Spleen (tissue), 13 donors: Measurements from ENCODE around the gene SPINT2. TPM values are rescaled to one million over a fixed set of nuclear protein-coding genes. Genes with fewer than 3 reads are reported as not detected.

Experiments used
- DNase-seq: peaks from one replicate; pipeline ENCODE4 v3.0.0-alpha.2; 2020
- H3K27ac ChIP-seq, 8 donors: fragments of 200-600 bp; sonication (generic) in 7 of 8; 1 replicate in 4 of 8; 2 replicates in 4 of 8; pipeline versions ENCODE4 v1.5.0 to v1.8.0; 2016 to 2021; ENCODE audit warnings: inconsistent platforms in 4 of 8, mild to moderate bottlenecking in 4 of 8, moderate library complexity in 1 of 8
- H3K27me3 ChIP-seq, 7 donors: fragments of 200-600 bp; sonication (generic) in 6 of 7; replicated peaks in 1 of 7; 1 replicate in 4 of 7; 2 replicates in 3 of 7; pipeline versions ENCODE4 v1.5.0 to v1.8.0; 2016 to 2021; ENCODE audit warnings: inconsistent platforms in 3 of 7, mild to moderate bottlenecking in 1 of 7
- H3K36me3 ChIP-seq, 6 donors: fragments of 200-600 bp; sonication (generic) in 5 of 6; 1 replicate in 4 of 6; 2 replicates in 2 of 6; pipeline versions ENCODE4 v1.5.0 to v1.8.0; 2016 to 2021; ENCODE audit warnings: inconsistent platforms in 2 of 6
- H3K4me1 ChIP-seq, 6 donors: fragments of 200-600 bp; sonication (generic) in 5 of 6; 1 replicate in 3 of 6; 2 replicates in 3 of 6; pipeline versions ENCODE4 v1.5.0 to v1.8.0; 2016 to 2021; ENCODE audit warnings: inconsistent platforms in 3 of 6
- H3K4me3 ChIP-seq, 8 donors: fragments of 200-600 bp; sonication (generic) in 7 of 8; 1 replicate in 4 of 8; 2 replicates in 4 of 8; pipeline versions ENCODE4 v1.5.0 to v1.8.0; 2016 to 2021; ENCODE audit warnings: inconsistent platforms in 4 of 8, mild to moderate bottlenecking in 4 of 8, moderate library complexity in 2 of 8
- H3K9me3 ChIP-seq, 8 donors: fragments of 200-600 bp; sonication (generic) in 7 of 8; 1 replicate in 4 of 8; 2 replicates in 4 of 8; pipeline versions ENCODE4 v1.5.0 to v1.8.0; 2016 to 2021; ENCODE audit warnings: inconsistent platforms in 4 of 8
- CTCF ChIP-seq, 11 experiments: fragments of 200-600 bp in 7 of 11; fragments of 450-650 bp in 4 of 11; sonication (generic) in 4 of 11; IDR thresholded peaks in 8 of 11; conservative IDR thresholded peaks in 3 of 11; 1 replicate in 7 of 11; 2 replicates in 4 of 11; pipeline versions ENCODE4 v1.4.0 to v1.8.0; 2016 to 2021; ENCODE audit warnings: antibody characterized with exemption in 11 of 11, inconsistent platforms in 4 of 11, mild to moderate bottlenecking in 1 of 11
- POLR2A ChIP-seq, 3 donors: fragments of 450-650 bp; IDR thresholded peaks; one replicate each; pipeline ENCODE4 v1.5.1; 2017; ENCODE audit warnings: antibody characterized with exemption in 3 of 3, mild to moderate bottlenecking in 1 of 3
- POLR2AphosphoS5 ChIP-seq, 3 donors: sonication (generic); formaldehyde crosslinking; IDR thresholded peaks; one replicate each; pipeline ENCODE4 v1.5.1; 2017; ENCODE audit warnings: antibody characterized with exemption in 3 of 3
- WGBS, 5 donors: extraction: QIAGEN DNeasy Blood & Tissue Kit in 3 of 5; methylation state at CpG; one replicate each; pipeline versions ENCODE4 v1.1.5 to v1.1.7; 2013 to 2018; 5-methylcytosine and 5-hydroxymethylcytosine counted together
- intact Hi-C: fragments of 100-400 bp; cut with DNase I; formaldehyde crosslinking; loops from one replicate; pipeline ENCODE4 v1.15.0; 2023; ENCODE audit warnings: low total_unique reads
- long read RNA-seq, 2 donors: transcript quantifications; one replicate each; lab custom pipeline, GENCODE V29; 2026
- polyA plus RNA-seq, 3 donors: library from polyadenylated mRNA; stranded (reverse); fragments of 200-250 nt; gene quantifications; one replicate each; pipeline ENCODE4 v1.2.1, GENCODE V29; 2013
- total RNA-seq, 7 donors: library from RNA; depleted of rRNA in 3 of 7; stranded (reverse); fragments of >200 nt in 3 of 7; fragmentation: NEBNext Ultra II Directional in 4 of 7; extraction: Animal tissue kit (Norgen Biotek cat#: 25700) in 4 of 7; gene quantifications; one replicate each; pipeline versions ENCODE4 v1.1.0 to v1.2.1, GENCODE V29; 2016 to 2021
- donor health status: healthy with polysubstance abuse.
- donor health status: DM: no; HTN: no; CAD: no; lungs with moderate emphysema.
- donor health status: DM: no; HTN: no; CAD: no.
- donor health status: Bipolar disorder and iron deficiency.
- donor health status: healthy.
- donor health status: DM: no; HTN: no; CAD: no.
- donor health status: DM: yes; HTN: yes; CAD: no.

The SPINT2 gene
- total RNA-seq: 10 to 100 TPM; 41.2 to 87.8 (median 59.5) TPM
- 10 to 100 TPM; 63.2 to 82.9 (median 65.6) TPM for polyA plus RNA-seq
- long read RNA-seq, donor 1, transcript SPINT2-201 (7 exons, 1,802 nt): major isoform, 33 of 33 reads
- long read RNA-seq, donor 1, partial matches to known transcripts: 0 of 33 reads
- long read RNA-seq, donor 1, other reads (novel, unspliced or antisense): 0 of 33 reads
- long read RNA-seq, donor 2, transcript SPINT2-201 (7 exons, 1,802 nt): major isoform, 46 of 70 reads
- long read RNA-seq, donor 2, partial matches to known transcripts: 21 of 70 reads
- long read RNA-seq, donor 2, other reads (novel, unspliced or antisense): 0 of 70 reads

- WGBS, 5 donors: 4 to 40% (median 5%) methylated on average over 19 to 78 of the region's 78 CpGs
- Histone ChIP-seq H3K9me3 (no peaks in the 10 kb centered on the region), H3K27ac (peak within 1 kb of the TSS; percentile 81 to 90 (median 88)), H3K4me3 (peak within 1 kb of the TSS; percentile 41 to 77 (median 70)), H3K36me3 (no peaks in the 10 kb centered on the region), H3K27me3 (peaks cover 0 to 12% (median 0%) of the 10 kb centered on the region in 7 donors), H3K4me1 (peaks cover 0 to 60% (median 41%) of the 10 kb centered on the region in 6 donors)
- peak; percentile 93 for DNase-seq
- intact Hi-C loops: no loop called here
- peak; percentile 70 to 85 (median 83) for TF ChIP-seq POLR2AphosphoS5 (IDR thresholded peaks at IDR 0.05)
- peak in 1 of 11 experiments; percentile 5 for TF ChIP-seq CTCF (IDR thresholded peaks at IDR 0.05 in 8 of 11, conservative IDR thresholded peaks at IDR 0.05 in 3 of 11)
- TF ChIP-seq POLR2A (IDR thresholded peaks at IDR 0.05): no peak
Observed at GRCh38 chr19:38264486-38265212, at the start of gene SPINT2. Gene SPINT2 (plus strand): TSS chr19:38264573. CDS start chr19:38264893, 320 bp downstream.

GRCh38 chr19:38216785-38217641, 47.4 kb upstream of the SPINT2 start:
- TF ChIP-seq CTCF (IDR thresholded peaks at IDR 0.05 in 8 of 11, conservative IDR thresholded peaks at IDR 0.05 in 3 of 11) (no peak), POLR2AphosphoS5 (IDR thresholded peaks at IDR 0.05) (no peak), POLR2A (IDR thresholded peaks at IDR 0.05) (no peak)
- Histone ChIP-seq H3K9me3 (no peaks in the 10 kb centered on the region), H3K4me3 (no peak overlapping the region), H3K36me3 (no peaks in the 10 kb centered on the region), H3K27me3 (peaks cover 0 to 100% (median 35%) of the 10 kb centered on the region in 7 donors), H3K27ac (no peak overlapping the region), H3K4me1 (peaks cover 0 to 13% (median 2%) of the 10 kb centered on the region in 6 donors)
- WGBS, 5 donors: 65 to 70% (median 65%) methylated on average over 15 to 26 of the region's 26 CpGs
- intact Hi-C loops: no loop called here
- no peak for DNase-seq

GRCh38 chr19:38218204-38218603, 46.2 kb upstream of the SPINT2 start:
- peaks cover 0 to 13% (median 2%) of the 10 kb centered on the region in 6 donors for H3K4me1 ChIP-seq
- no peak for DNase-seq
- no peak overlapping the region for H3K27ac ChIP-seq
- H3K27me3 ChIP-seq: peaks cover 0 to 100% (median 40%) of the 10 kb centered on the region in 7 donors
- TF ChIP-seq POLR2AphosphoS5 (IDR thresholded peaks at IDR 0.05) (no peak), POLR2A (IDR thresholded peaks at IDR 0.05) (no peak), CTCF (IDR thresholded peaks at IDR 0.05 in 8 of 11, conservative IDR thresholded peaks at IDR 0.05 in 3 of 11) (no peak)
- intact Hi-C loops: no loop called here
- H3K4me3 ChIP-seq: no peak overlapping the region
- no peaks in the 10 kb centered on the region for H3K36me3 ChIP-seq
- WGBS, 5 donors: 86 to 98% (median 95%) methylated on average over 3 of the region's 3 CpGs
- no peaks in the 10 kb centered on the region for H3K9me3 ChIP-seq
